H1 (cell line): ENCODE measurements around the gene PHLDA2. TPM values are rescaled to one million over a fixed set of nuclear protein-coding genes. Genes with fewer than 3 reads are reported as not detected.

Source experiments
- CTCF ChIA-PET: fragments of 300-600 bp; sonication (Branson Sonifier 250); formaldehyde crosslinking; loops from one replicate; lab custom pipeline; 2021; ENCODE audit not compliant: partially characterized antibody; lab: Charles Lee
- POLR2A ChIA-PET: fragments of 300-600 bp; sonication (Branson Sonifier 250); formaldehyde crosslinking; loops from one replicate; lab custom pipeline; 2021; ENCODE audit warnings: inconsistent platforms; ENCODE audit not compliant: partially characterized antibody; lab: Charles Lee
- DNase-seq, 2 experiments: peaks; one replicate each; pipeline versions ENCODE4 v3.0.0 to v3.0.0-alpha.2; 2010 to 2022; ENCODE audit warnings: low spot score in 2 of 2, low read depth in 1 of 2, mixed read lengths in 1 of 2
- FAIRE-seq: peaks from 2 replicates; lab custom pipeline; 2011; peaks lifted over from hg19 to GRCh38; lab: Jason Lieb, UNC
- H2AFZ ChIP-seq: 2 replicates; pipeline ENCODE4 v1.8.1; 2012; ENCODE audit warnings: low read length, inconsistent platforms
- H2AK5ac ChIP-seq: 2 replicates; pipeline ENCODE4 v1.6.1; 2013; ENCODE audit warnings: low read depth, low read length
- H2BK120ac ChIP-seq: replicated peaks from 2 replicates; pipeline ENCODE3; 2013; ENCODE audit warnings: low read depth, low read length, inconsistent platforms
- H2BK12ac ChIP-seq: 2 replicates; pipeline ENCODE4 v1.6.1; 2013; ENCODE audit warnings: low read depth, low read length
- H2BK15ac ChIP-seq: 2 replicates; pipeline ENCODE4 v1.6.1; 2013; ENCODE audit warnings: low read length
- H2BK20ac ChIP-seq: 2 replicates; pipeline ENCODE4 v1.6.1; 2013; ENCODE audit warnings: low read length
- H2BK5ac ChIP-seq: 2 replicates; pipeline ENCODE4 v1.6.1; 2013; ENCODE audit warnings: low read depth, low read length
- H3K14ac ChIP-seq: 2 replicates; pipeline ENCODE4 v1.6.1; 2013; ENCODE audit warnings: inconsistent platforms; ENCODE audit not compliant: insufficient read length
- H3K18ac ChIP-seq: 2 replicates; pipeline ENCODE4 v1.6.1; 2013; ENCODE audit warnings: low read length; ENCODE audit errors: extremely low read depth
- H3K23ac ChIP-seq: 2 replicates; pipeline ENCODE4 v1.6.1; 2013; ENCODE audit warnings: inconsistent platforms; ENCODE audit not compliant: insufficient read length
- H3K23me2 ChIP-seq: 2 replicates; pipeline ENCODE4 v1.6.1; 2013; ENCODE audit warnings: low read depth, low read length
- H3K27ac ChIP-seq: 2 replicates; pipeline ENCODE4 v1.6.1; 2011; ENCODE audit warnings: low read depth, low read length, inconsistent platforms
- H3K27me3 ChIP-seq, 4 experiments: replicated peaks in 1 of 4; 1 replicate in 1 of 4; 2 replicates in 3 of 4; pipeline versions ENCODE4 v1.6.1 to v1.8.1; 2011 to 2013; ENCODE audit warnings: low read length in 3 of 4, mild to moderate bottlenecking in 3 of 4, inconsistent platforms in 2 of 4, mixed read lengths in 2 of 4, moderate library complexity in 1 of 4; ENCODE audit not compliant: control insufficient read depth in 3 of 4, insufficient read depth in 3 of 4; ENCODE audit errors: extremely low read depth in 1 of 4
- H3K36me3 ChIP-seq, 4 experiments: 2 replicates each; pipeline versions ENCODE4 v1.6.1 to v1.8.1; 2011 to 2013; ENCODE audit warnings: mild to moderate bottlenecking in 4 of 4, low read length in 3 of 4, moderate library complexity in 2 of 4, control low read depth in 1 of 4, inconsistent platforms in 1 of 4; ENCODE audit not compliant: insufficient read depth in 4 of 4, control insufficient read depth in 2 of 4
- H3K4ac ChIP-seq: replicated peaks from 2 replicates; pipeline ENCODE3; 2013; ENCODE audit warnings: low read length, low read depth, mixed read lengths, inconsistent platforms; ENCODE audit not compliant: insufficient read length
- H3K4me1 ChIP-seq, 4 experiments: replicated peaks in 1 of 4; 1 replicate in 1 of 4; 2 replicates in 3 of 4; pipeline versions ENCODE4 v1.6.1 to v1.8.1; 2011 to 2013; ENCODE audit warnings: low read length in 3 of 4, inconsistent platforms in 2 of 4, mixed read lengths in 1 of 4; ENCODE audit not compliant: insufficient read depth in 4 of 4, control insufficient read depth in 3 of 4
- H3K4me2 ChIP-seq, 2 experiments: 2 replicates each; pipeline versions ENCODE4 v1.6.1 to v1.8.1; 2011 to 2013; ENCODE audit warnings: low read depth in 2 of 2, low read length in 2 of 2, control low read depth in 1 of 2, inconsistent platforms in 1 of 2, mild to moderate bottlenecking in 1 of 2; ENCODE audit not compliant: insufficient read depth in 1 of 2
- H3K4me3 ChIP-seq, 4 experiments: fragments of 200-600, 300-600 bp in 1 of 4; sonication (generic), shearing (Covaris generic), sonication (Bioruptor Twin) in 1 of 4; 2 replicates each; pipeline versions ENCODE4 v1.5.1 to v1.8.1; 2011 to 2016; ENCODE audit warnings: low read length in 4 of 4, low read depth in 3 of 4, control low read depth in 2 of 4, inconsistent platforms in 2 of 4, mild to moderate bottlenecking in 2 of 4, mixed read lengths in 1 of 4, moderate library complexity in 1 of 4; ENCODE audit not compliant: insufficient read depth in 2 of 4; ENCODE audit errors: extremely low read depth in 1 of 4
- H3K56ac ChIP-seq: replicated peaks from 2 replicates; pipeline ENCODE3; 2013; ENCODE audit warnings: low read depth, mild to moderate bottlenecking, mixed read lengths, low read length, inconsistent platforms; ENCODE audit not compliant: insufficient read length
- H3K79me1 ChIP-seq: 2 replicates; pipeline ENCODE4 v1.6.1; 2013; ENCODE audit warnings: low read depth, low read length, control low read depth
- H3K79me2 ChIP-seq, 2 experiments: 2 replicates each; pipeline versions ENCODE4 v1.6.1 to v1.8.1; 2012 to 2013; ENCODE audit warnings: low read length in 2 of 2, mild to moderate bottlenecking in 2 of 2, inconsistent platforms in 1 of 2; ENCODE audit not compliant: insufficient read depth in 2 of 2, control insufficient read depth in 1 of 2
- H3K9ac ChIP-seq, 4 experiments: replicated peaks in 1 of 4; 1 replicate in 1 of 4; 2 replicates in 3 of 4; pipeline versions ENCODE4 v1.6.1 to v1.8.1; 2011 to 2013; ENCODE audit warnings: low read depth in 3 of 4, low read length in 3 of 4, control low read depth in 2 of 4, mild to moderate bottlenecking in 2 of 4, moderate library complexity in 2 of 4, inconsistent platforms in 1 of 4; ENCODE audit errors: extremely low read depth in 1 of 4
- H3K9me3 ChIP-seq, 2 experiments: 2 replicates each; pipeline versions ENCODE4 v1.6.1 to v1.8.1; 2012 to 2013; ENCODE audit warnings: mild to moderate bottlenecking in 2 of 2, moderate library complexity in 2 of 2, control low read depth in 1 of 2, inconsistent platforms in 1 of 2, low read depth in 1 of 2, low read length in 1 of 2, mixed read lengths in 1 of 2; ENCODE audit not compliant: insufficient read depth in 2 of 2
- H4K20me1 ChIP-seq, 2 experiments: replicated peaks in 1 of 2; 2 replicates each; pipeline versions ENCODE3 to v1.8.1; 2011 to 2013; ENCODE audit warnings: inconsistent platforms in 2 of 2, low read length in 2 of 2, mild to moderate bottlenecking in 1 of 2; ENCODE audit not compliant: insufficient read depth in 2 of 2, control insufficient read depth in 1 of 2
- H4K5ac ChIP-seq: 2 replicates; pipeline ENCODE4 v1.6.1; 2013; ENCODE audit warnings: low read length, low read depth, mixed read lengths, inconsistent platforms; ENCODE audit not compliant: insufficient read length
- H4K8ac ChIP-seq: 2 replicates; pipeline ENCODE4 v1.8.0; 2013; ENCODE audit warnings: mild to moderate bottlenecking, moderate library complexity, low read length, inconsistent platforms; ENCODE audit not compliant: insufficient read depth; ENCODE audit errors: extremely low read depth
- H4K91ac ChIP-seq: replicated peaks from 2 replicates; pipeline ENCODE3; 2013; ENCODE audit warnings: low read length, mixed read lengths, inconsistent platforms; ENCODE audit not compliant: insufficient read length
- CHD1 ChIP-seq: IDR thresholded peaks from 2 replicates; pipeline ENCODE4 v1.6.1; 2012; ENCODE audit warnings: low read depth, low read length, improper control_type of control experiment
- CHD2 ChIP-seq: IDR thresholded peaks from 2 replicates; pipeline ENCODE4 v1.6.1; 2012; ENCODE audit warnings: low read length, improper control_type of control experiment
- CTBP2 ChIP-seq: IDR thresholded peaks from 2 replicates; pipeline ENCODE4 v1.7.0; 2011; ENCODE audit warnings: borderline replicate concordance, mild to moderate bottlenecking, moderate library complexity, mixed read lengths, low read length; ENCODE audit not compliant: insufficient read depth, insufficient read length
- EGR1 ChIP-seq: IDR thresholded peaks from 2 replicates; pipeline ENCODE4 v1.6.1; 2011; ENCODE audit warnings: low read depth, low read length, borderline replicate concordance
- EP300 ChIP-seq, 2 experiments: IDR thresholded peaks; 1 replicate in 1 of 2; 2 replicates in 1 of 2; pipeline ENCODE4 v1.6.1; 2011 to 2012; ENCODE audit warnings: low read depth in 2 of 2, low read length in 2 of 2, mild to moderate bottlenecking in 2 of 2, borderline replicate concordance in 1 of 2, inconsistent platforms in 1 of 2, moderate library complexity in 1 of 2
- RAD21 ChIP-seq, 2 experiments: IDR thresholded peaks in 1 of 2; conservative IDR thresholded peaks in 1 of 2; 2 replicates each; pipeline ENCODE4 v1.6.1; 2011; ENCODE audit warnings: low read depth in 2 of 2, low read length in 2 of 2, improper control_type of control experiment in 1 of 2, inconsistent platforms in 1 of 2, mild to moderate bottlenecking in 1 of 2, moderate library complexity in 1 of 2
- SP1 ChIP-seq: IDR thresholded peaks from 2 replicates; pipeline ENCODE4 v1.6.1; 2011; ENCODE audit warnings: low read depth, low read length
- SP4 ChIP-seq: IDR thresholded peaks from 2 replicates; pipeline ENCODE4 v1.6.1; 2012; ENCODE audit warnings: low read length, inconsistent platforms
- TCF12 ChIP-seq: IDR thresholded peaks from 2 replicates; pipeline ENCODE4 v1.6.1; 2011; ENCODE audit warnings: low read depth, mild to moderate bottlenecking, low read length
- WGBS, 2 experiments: shearing (Covaris generic) in 1 of 2; methylation state at CpG; one replicate each; pipeline versions ENCODE4 v1.1.6 to v1.1.7; 2013 to 2015; ENCODE audit warnings: low lambda C conversion rate in 2 of 2, mixed read lengths in 2 of 2, inconsistent platforms in 1 of 2, low coverage in 1 of 2, missing lambda C conversion rate in 1 of 2; ENCODE audit not compliant: insufficient replicate concordance in 2 of 2, insufficient coverage in 1 of 2, insufficient read length in 1 of 2; ENCODE audit errors: extremely low coverage in 1 of 2, missing lambda C conversion rate in 1 of 2; 5-methylcytosine and 5-hydroxymethylcytosine counted together
- polyA plus RNA-seq, 7 experiments: library from polyadenylated mRNA; depleted of rRNA in 3 of 7; stranded (reverse) in 5 of 7; unstranded in 2 of 7; fragments of >200 nt in 5 of 7; fragments of 200-250 nt in 2 of 7; gene quantifications; 1 replicate in 5 of 7; 2 replicates in 1 of 7; 4 replicates in 1 of 7; pipeline versions ENCODE4 v1.2.1 to v1.2.3, GENCODE V29; 2011 to 2013; ENCODE audit warnings: missing spikeins in 2 of 7, mixed read lengths in 2 of 7
- total RNA-seq: library from RNA; stranded (reverse); fragmentation: NEBNext Ultra II Directional; extraction: Animal tissue kit (Norgen Biotek cat#: 25700); gene quantifications from 2 replicates; pipeline ENCODE4 v1.2.1, GENCODE V29; 2021
- TF ChIP-seq, protein P1 (sequence below), 3 experiments: IDR thresholded peaks; 1 replicate in 2 of 3; 2 replicates in 1 of 3; pipeline versions ENCODE4 v1.5.1 to v1.6.1; 2011; ENCODE audit warnings: low read length in 3 of 3, mild to moderate bottlenecking in 3 of 3, inconsistent platforms in 2 of 3, low read depth in 1 of 3, moderate library complexity in 1 of 3; ENCODE audit not compliant: insufficient read depth in 1 of 3; ENCODE audit errors: control extremely low read depth in 1 of 3

The PHLDA2 gene
- total and polyA plus RNA-seq, 2 of the 8 experiments (the other 6 are each of a cell fraction or from before 2014, with no cell fraction given), result 5.2 to 7.6 TPM

DNA sequence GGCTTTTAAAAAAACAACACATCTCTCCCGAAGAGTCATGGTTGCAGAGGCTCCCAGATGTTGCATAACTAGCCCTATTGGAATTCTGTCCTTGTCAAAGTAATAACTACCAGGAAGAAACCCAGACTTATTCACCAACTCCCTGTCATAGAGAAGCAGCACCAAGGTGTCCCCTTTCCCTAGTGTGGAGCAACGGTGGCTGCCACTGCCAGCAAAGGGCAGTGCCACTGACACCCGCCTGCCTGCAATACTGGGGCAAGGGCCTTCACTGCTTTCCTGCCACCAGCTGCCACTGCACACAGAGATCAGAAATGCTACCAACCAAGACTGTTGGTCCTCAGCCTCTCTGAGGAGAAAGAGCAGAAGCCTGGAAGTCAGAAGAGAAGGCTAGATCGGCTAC lies 35.6 kb upstream of the PHLDA2 start:
- FAIRE-seq (no peak), DNase-seq (no peak)
- H4K8ac ChIP-seq, result no peak overlapping the region
- H4K91ac ChIP-seq, result no peak overlapping the region
- no peaks in the 10 kb centered on the region for H3K23me2 ChIP-seq
- H3K4ac ChIP-seq, result no peak overlapping the region
- peaks cover 35 to 79% (median 61%) of the 10 kb centered on the region in 4 experiments for H3K36me3 ChIP-seq
- no peak overlapping the region for H2BK12ac ChIP-seq
- H2BK15ac ChIP-seq, result no peak overlapping the region
- H3K9ac ChIP-seq, result no peak overlapping the region
- no peaks in the 10 kb centered on the region for H3K9me3 ChIP-seq
- no peak overlapping the region for H3K27ac ChIP-seq
- no peak overlapping the region for H3K4me3 ChIP-seq
- H3K4me1 ChIP-seq, result peaks cover 0 to 5% (median 3%) of the 10 kb centered on the region in 4 experiments; a peak in 6 of 7 replicates
- no peak overlapping the region for H3K4me2 ChIP-seq
- peaks cover 26 to 32% of the 10 kb centered on the region in 2 experiments for H4K20me1 ChIP-seq
- peaks cover 9% of the 10 kb centered on the region; the same call in 1 of the 2 replicates for H3K79me1 ChIP-seq
- H2BK120ac ChIP-seq, result no peak overlapping the region
- no peak overlapping the region for H2BK5ac ChIP-seq
- ChIA-PET CTCF (interaction anchor here (4.7 kb wide), 1 partner anchor 10 kb away, joined by 19 read pairs; no protein-coding TSS in a partner anchor), POLR2A (no interaction called here)
- no peak overlapping the region for H2AK5ac ChIP-seq
- 99% methylated on average over 4 of the region's 4 CpGs; no CpG with 5 or more reads in 1 of the 2 experiments for WGBS, 2 experiments
- no peak overlapping the region for H3K56ac ChIP-seq
- H2AFZ ChIP-seq, result no peak overlapping the region
- H3K18ac ChIP-seq, result no peak overlapping the region
- H4K5ac ChIP-seq, result no peak overlapping the region
- no peaks in the 10 kb centered on the region for H3K27me3 ChIP-seq
- no peak overlapping the region for H3K14ac ChIP-seq
- no peak overlapping the region for H2BK20ac ChIP-seq
- H3K23ac ChIP-seq, result no peak overlapping the region
- H3K79me2 ChIP-seq, result peaks cover 3 to 45% of the 10 kb centered on the region in 2 experiments; a peak in 3 of 4 replicates
- no peak for TF ChIP-seq SP1
- TF ChIP-seq CHD1, result no peak
- TF ChIP-seq RAD21 (IDR thresholded peaks at IDR 0.05 in 1 of 2, conservative IDR thresholded peaks at IDR 0.05 in 1 of 2; ENCODE audit: low read depth in 2 of 2, low read length in 2 of 2), result no peak
- TF ChIP-seq TCF12, result no peak
- TF ChIP-seq, protein P1, sequence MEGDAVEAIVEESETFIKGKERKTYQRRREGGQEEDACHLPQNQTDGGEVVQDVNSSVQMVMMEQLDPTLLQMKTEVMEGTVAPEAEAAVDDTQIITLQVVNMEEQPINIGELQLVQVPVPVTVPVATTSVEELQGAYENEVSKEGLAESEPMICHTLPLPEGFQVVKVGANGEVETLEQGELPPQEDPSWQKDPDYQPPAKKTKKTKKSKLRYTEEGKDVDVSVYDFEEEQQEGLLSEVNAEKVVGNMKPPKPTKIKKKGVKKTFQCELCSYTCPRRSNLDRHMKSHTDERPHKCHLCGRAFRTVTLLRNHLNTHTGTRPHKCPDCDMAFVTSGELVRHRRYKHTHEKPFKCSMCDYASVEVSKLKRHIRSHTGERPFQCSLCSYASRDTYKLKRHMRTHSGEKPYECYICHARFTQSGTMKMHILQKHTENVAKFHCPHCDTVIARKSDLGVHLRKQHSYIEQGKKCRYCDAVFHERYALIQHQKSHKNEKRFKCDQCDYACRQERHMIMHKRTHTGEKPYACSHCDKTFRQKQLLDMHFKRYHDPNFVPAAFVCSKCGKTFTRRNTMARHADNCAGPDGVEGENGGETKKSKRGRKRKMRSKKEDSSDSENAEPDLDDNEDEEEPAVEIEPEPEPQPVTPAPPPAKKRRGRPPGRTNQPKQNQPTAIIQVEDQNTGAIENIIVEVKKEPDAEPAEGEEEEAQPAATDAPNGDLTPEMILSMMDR (IDR thresholded peaks at IDR 0.05; ENCODE audit: control extremely low read depth in 1 of 3, insufficient read depth in 1 of 3, low read depth in 1 of 3, low read length in 3 of 3), result no peak
- TF ChIP-seq CTBP2, result no peak
- no peak for TF ChIP-seq SP4
- TF ChIP-seq CHD2, result no peak
- TF ChIP-seq EGR1, result no peak
- no peak for TF ChIP-seq EP300 (IDR thresholded peaks at IDR 0.05; ENCODE audit: borderline replicate concordance in 1 of 2, low read depth in 2 of 2, low read length in 2 of 2)
